GM21528 (cell line): ENCODE results near the gene CTNNA2.

ENCODE experiments used
- ATAC-seq: cut with Tn5 transposase; IDR thresholded peaks from one replicate; pipeline ENCODE4 v1.9.1; 2021; ENCODE audit warnings: mild to moderate bottlenecking, moderate library complexity; ENCODE audit not compliant: unreplicated experiment, low FRiP score

Gene CTNNA2

DNA sequence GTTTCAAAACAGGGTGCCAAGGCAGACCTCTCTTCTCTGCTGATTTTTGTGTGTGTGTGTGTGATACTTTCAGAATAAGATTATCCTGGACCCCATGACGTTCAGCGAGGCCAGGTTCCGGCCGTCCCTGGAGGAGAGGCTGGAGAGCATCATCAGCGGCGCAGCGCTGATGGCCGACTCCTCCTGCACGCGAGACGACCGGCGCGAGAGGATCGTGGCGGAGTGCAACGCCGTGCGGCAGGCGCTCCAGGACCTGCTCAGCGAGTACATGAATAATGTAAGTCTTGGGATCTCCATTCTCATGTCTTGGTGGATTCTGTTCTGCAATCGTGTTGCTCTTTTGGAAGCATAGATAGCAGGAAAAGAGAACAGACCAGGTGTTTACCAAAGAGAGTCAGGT lies 396.7 kb downstream of the CTNNA2 start:
- ATAC-seq, result no peak

DNA sequence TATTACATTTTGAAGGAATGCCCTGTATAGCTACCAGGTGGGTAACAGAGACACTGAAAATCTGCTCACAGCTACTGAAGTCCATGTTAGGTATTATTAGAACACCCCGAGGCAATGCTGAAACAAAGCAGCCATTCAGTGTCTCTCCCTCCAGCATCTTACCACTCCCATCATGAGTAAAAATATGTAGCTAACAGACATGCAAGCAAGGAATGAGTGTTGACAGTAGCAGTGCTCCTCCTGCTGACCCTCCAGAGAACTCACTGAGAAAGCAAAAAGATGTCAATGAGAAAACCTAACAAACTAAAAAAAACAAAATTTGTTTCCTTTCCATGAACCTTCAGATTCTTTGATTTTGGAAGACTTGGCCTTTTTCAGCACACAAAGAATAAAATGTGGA lies 397.8 kb downstream of the CTNNA2 start:
- ATAC-seq, result no peak

DNA sequence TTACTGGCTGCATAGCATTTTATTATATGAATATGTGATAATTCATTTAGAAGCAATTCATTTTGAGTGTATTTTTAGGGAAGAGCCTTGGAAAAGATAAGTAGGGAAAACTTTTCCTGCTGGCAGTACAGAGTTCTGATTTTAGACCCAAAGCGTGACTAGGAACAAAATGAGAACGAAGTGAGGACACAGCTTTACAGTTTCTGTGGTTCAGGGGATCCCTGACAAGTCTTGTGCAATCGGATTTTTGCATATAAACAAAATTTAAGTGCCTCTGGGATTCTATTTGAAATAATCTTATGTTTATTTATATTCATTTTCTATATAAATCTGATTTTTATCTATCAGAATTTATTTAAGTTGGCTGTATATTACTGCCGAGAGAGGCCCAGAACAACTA lies 402.6 kb downstream of the CTNNA2 start:
- ATAC-seq, result no peak

DNA sequence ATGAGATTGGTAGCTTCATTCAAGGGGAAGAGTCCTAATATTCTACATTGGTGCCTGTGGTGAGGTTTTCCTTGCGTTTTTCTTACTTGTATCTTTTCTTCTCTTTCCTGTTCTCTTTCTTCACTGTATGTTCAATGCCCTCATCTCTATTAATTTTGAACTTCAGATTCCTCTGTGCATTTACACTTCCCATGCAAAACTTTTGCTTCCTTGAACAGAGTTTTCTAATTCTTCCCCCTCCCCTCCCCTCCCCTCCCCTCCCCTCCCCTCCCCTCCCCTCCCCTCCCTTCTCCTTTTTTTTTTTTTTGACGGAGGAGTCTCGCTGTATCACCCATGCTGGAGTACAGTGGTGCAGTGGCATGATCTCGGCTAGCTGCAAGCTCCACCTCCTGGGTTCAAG lies 403.4 kb downstream of the CTNNA2 start:
- no peak for ATAC-seq

DNA sequence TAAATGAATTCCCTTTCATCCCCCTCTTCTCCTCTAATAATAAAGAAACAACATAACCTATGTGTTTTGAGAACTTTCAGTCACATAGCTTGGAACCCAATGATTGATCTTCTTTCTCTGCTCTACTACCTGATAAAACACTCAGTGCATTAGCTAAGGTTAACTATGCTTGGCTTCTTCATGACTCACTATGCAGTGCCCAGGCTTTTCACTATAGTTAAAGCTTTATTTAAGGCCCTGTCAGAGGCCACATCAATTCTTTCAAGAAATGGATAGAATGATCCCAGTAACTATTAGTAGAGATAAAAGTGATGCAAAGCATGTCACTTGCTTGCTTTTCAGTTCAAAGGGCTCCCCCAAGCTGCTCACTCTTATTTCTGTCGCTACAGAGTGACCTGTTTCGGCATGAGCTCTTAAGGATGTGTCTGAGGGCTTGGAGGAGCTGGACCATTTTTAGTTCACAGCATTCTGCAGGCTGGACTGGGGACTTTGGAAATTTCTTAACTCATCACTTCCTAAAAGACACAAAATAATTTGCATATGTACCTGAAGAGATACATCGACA lies 407.7 kb downstream of the CTNNA2 start:
- no peak for ATAC-seq

DNA sequence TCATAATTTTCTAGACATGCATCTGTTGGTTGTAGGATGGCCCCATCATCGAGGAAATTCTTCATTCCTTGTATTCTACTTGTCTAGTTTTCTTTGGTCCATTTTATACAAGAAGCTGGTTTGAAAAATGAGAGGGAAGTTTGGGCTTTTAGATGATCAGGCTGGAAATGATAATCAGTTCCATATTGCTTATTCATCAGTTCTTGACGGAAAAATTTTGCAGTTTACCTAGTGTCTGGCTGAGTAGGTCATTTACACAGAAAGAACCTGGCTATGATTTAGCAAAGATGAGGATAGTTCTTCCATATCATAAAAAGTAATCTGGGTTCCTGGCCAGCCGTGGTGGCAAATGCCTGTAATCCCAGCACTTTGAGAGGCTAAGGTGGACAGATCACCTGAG lies 416.8 kb downstream of the CTNNA2 start:
- ATAC-seq, result no peak

DNA sequence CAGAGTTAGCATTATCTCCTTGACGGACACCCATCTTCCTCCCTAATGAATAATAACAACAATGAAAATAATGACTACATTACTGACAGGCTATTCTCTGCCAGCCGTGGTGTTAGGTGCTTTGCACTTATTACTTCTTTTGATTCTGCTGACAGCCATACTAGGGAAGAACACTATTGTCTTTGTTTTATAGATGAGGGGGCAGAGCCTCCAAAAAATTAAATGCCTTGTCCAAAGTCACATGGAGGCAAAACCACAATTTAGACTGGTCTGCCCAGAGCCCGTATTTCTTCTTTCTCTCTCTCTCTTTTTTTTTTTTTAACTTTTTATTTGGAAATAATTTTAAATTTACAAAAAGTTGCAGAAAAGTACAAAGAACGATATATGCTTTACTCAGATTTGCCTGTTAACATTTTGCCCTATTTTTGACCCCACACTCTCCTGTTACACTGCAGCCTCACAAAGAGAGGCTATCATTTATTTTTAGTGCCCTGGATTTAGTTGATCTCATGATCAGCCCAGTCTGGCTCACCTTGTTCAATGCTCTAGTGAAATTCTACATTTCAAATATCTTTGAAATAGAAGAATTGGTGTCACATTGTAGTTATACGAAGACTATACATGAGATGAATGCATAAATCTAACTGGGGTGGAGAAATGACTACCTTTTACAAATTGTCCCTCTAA lies 422.3 kb downstream of the CTNNA2 start:
- no peak for ATAC-seq

DNA sequence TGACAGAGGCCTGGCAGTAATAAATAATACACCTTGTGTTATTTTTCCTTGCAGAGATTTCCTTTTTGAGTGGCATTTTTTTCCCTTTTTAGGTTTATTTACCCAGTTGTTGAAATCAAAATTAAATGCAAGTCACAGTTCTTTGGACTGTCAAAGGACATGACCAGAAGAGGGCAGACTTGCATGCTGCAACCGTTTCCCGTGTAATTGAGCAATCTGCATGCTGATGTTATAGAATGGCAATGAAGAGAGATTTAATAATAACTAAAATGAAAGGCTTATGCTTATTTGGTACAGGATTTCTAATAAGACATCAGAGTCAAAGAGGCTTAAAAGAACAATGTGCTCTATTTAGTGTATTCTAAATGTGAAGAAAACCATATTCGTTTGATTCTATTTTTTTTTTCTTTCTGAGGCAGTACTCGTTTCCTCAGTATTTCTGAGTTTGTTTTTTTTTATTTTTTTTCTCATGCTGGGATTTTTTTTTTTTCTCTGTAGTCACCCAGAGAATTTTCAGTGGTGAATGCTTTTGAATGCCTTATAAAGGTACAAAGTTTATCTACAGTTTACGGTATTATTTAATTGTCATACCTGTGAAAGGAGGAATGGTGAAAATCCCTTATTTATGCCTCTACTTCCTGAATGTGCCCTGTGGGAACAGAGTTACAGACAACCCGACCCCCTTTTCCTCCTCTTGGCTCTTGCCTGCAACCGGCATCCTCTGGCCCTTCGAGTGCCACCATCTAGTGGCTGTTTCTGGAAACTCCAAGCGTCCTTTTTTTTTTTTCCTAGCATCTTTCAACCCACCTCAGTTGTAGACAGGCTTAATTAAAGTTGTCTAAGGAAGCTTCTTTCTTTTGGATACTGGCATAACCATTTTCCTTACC lies 423.2 kb downstream of the CTNNA2 start:
- peak; percentile 63 for ATAC-seq

DNA sequence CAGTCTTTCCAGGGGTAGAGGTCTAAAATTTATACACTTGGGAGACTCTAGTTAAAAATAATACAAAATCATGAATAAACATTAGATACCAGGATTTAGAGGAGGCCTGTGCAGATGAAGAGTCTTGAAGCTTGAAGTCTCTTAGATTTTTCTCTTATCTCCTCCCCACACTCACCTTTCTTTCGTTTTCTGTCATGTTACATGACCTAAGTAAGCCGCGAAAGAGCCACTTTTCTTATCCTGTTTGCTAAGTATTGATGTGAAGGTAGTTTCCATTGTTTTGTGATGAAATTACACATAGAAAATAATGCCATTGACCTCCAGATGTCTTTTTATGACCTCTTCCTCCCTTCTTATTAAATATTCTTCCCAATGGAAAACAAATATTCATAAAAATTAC lies 423.9 kb downstream of the CTNNA2 start:
- ATAC-seq, result no peak

DNA sequence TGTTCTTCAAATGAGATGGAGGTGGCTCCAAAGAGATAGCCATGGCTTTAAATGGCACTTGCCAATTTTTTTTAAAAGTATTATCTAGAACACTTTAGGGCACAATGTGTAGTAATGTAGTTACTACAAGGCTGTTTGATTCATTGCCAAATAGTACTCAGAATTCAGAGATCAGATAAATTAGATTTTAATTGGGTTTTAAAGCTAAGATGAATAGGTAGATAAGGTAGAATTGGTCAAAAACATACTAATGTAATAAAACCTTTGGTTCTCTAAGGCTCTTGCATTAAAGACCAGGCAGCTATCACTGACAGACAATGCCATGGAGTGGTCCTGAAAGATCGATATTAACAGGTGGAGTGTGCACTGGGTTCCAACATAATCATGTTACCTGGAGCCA lies 425.8 kb downstream of the CTNNA2 start:
- no peak for ATAC-seq

DNA sequence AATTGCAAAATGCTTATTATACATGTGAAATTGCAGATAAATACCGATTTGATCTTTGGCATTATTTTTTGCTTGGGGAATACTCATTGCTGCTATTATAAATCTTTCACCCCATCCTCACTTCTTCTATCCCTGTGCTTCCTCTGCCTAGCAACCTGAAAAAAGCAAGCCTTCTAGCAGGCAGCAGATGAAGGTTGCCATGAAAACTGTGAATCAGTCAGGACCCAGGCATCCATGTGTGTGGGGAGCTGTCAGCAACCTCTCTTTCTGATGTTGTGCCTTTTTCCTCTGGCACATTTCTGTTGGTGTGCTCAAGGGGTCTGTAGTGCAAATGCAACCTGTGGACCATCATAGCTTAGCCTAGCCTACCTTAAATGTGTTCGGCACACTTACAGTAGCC lies 427.5 kb downstream of the CTNNA2 start:
- no peak for ATAC-seq

DNA sequence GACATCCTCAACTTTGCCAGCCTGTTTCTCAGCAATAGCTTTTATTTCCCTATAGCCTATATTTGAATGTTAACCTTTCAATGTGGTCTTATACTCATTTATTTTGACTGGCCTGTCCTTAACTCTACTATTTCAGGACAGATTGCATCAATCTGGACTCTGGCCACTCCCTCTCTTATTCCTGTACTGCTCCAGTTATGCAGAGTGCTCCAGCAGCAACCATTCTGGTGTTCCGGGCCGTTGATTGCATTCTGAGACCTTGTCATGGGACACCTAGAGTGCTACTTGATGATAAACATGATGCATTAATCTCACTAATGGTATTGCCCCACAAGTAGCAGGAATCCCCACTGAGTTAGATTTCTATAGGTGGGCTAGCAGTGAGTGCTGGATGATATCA lies 428.3 kb downstream of the CTNNA2 start:
- ATAC-seq, result no peak

DNA sequence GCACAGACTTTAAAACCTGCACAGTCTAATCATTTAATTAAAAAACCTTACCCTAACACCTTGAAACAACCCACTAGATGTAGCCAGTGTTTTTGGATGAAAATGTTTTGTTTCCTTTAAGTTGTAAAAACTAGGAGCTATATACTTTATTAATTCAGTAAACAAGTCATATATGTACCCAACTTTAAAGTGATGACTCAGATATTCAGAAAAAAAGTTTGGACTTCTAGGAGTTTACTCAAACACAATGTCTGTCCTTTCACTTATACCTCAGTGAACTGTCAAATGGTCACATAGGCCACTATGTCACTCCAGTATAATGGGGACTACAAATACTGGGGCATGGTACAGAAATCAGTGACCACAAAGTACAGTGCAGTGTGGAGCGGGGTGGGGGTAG lies 431.4 kb downstream of the CTNNA2 start:
- no peak for ATAC-seq

DNA sequence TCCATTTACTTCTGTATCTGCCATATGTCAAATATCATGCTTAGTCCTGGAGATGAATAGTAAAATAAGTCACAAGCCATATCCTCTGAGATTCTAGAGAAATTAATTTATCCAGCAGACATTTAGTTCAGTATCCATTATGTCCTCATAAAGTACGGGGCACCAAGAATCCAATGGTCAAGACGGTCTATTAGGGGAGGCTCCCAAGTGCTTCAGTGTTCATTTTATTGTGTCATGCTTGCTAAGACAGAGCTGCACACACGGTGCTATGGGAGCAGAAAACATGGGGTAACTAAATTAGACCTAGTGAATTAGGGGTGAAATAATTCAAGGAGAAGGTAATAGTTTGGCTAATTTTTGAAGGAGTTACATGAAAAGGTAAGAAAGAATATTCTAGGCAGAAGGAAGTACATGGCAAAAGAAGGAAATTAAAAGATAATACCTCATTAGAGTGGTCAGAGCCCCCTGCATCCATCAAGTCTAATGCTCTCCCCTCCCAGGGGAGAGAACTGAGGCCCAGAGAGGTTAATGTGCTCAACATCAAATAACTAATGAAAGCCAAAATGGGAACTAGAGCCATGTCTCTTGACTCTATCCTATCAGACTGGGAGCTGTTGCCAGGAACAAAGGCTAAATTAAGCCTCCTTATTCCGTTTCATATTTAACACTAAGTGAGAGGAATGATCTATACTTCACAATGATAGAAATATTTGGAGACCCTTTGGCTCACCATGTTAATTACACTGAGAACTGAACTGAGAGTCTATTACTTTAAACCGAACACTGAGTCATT lies 433.0 kb downstream of the CTNNA2 start:
- ATAC-seq, result no peak

DNA sequence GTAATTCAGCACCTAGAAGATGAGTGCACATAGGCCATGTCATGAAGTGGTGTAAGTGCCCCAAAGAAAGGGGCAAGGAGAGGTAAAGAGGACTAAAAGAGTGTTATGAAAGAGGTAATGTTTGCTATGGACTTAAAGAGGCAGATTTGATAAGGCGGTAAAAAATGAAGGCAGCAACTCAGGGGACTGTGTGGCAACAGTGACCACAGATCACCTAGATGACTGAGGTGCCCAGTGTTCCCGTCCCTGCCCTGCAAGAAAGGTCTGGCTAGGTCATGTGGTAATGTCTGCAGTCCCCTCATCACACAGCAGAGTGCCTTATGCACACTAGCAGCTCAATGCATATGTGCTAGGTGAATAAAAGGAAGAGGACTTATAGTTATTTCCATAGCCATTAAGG lies 434.9 kb downstream of the CTNNA2 start:
- no peak for ATAC-seq

DNA sequence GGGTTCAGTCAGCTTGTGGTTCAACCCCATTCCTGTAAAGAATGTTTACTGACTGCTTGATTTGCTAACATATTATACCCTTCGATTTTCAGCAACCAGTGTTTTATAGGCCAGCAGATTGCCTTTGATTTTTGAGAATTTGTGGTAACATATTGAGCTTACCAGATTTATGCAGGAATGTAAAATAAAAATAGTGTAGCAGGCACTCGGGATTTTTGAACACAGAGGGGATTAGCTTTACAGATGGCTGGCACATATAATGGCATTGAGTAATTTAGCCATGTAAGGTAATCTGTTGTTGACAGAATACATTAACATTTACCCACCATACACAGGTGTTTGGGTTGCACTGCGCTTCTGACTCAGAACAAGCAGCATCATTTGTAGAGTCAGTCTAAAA lies 437.7 kb downstream of the CTNNA2 start:
- no peak for ATAC-seq

DNA sequence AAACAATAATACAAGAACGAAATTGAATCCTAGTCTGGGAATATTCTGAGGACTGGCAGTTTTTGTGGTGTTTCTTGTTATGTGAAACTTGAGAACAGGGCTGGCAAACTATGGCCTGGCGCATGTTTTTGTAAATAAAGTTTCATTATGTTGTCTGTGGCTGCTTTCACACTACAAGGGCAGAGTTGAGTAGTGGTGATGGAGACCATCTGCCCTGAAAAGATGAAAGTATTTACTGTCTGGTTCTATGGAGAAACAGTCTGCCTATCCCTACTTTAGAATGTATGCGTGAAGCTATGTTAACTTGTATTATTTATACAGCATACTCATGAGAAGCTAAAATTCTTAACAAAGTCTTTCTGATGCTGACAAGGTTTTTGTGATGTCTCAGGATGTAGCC lies 439.8 kb downstream of the CTNNA2 start:
- no peak for ATAC-seq

DNA sequence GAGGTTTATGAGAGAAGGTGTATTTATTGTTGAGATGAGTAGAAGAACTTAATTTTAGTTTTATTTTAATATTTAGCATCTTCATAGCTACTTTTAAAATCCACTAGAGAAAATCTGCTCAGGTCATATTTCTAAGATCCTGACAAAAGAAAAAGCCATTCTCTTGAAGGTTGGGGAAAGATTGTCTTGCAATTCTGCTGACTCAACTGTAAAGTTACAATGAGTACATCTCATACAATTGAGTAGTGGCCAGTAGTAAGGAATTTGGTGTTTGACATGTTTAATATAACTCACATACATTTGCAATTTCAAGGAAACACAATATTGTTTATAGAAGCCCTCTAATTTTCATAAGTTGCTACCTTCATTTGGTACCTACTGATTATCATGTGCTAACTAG lies 447.2 kb downstream of the CTNNA2 start:
- no peak for ATAC-seq

DNA sequence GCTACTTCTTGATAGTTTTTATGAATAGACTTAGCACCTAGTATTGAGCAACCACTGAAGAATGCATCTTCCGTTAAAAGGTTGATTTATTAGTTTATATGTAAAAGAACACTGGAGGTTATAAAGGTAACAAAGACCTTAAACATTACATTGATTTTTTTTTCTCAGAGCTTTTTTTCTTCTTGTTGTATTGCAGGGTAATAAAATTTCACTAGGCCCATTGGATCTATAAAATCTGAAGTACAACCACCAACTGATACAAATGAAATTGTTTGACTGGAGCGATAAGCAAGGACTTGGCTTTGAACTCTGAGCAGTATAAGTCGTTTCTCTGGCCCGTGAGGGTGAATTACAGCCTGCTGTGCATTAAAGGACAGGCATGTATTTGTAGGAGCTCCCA lies 447.7 kb downstream of the CTNNA2 start:
- ATAC-seq, result no peak

DNA sequence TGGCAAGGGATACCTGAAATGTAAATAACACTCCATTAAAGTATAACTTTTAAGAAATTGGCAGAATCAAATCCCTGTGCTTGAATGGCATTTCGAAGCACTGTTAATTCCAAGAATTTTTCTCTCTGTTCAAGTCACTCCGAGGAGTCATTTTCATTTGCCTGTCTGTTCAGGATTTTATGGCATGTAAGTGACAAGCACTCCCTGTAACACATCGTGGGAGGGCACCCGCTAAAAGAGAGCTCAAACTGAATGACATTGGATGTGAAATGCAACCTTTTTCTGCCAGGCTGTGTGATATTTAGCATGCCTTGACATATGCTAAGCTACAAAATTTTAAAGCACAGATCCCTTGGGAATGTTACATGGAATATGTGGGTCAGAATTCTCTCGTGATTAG lies 452.1 kb downstream of the CTNNA2 start:
- ATAC-seq, result no peak

DNA sequence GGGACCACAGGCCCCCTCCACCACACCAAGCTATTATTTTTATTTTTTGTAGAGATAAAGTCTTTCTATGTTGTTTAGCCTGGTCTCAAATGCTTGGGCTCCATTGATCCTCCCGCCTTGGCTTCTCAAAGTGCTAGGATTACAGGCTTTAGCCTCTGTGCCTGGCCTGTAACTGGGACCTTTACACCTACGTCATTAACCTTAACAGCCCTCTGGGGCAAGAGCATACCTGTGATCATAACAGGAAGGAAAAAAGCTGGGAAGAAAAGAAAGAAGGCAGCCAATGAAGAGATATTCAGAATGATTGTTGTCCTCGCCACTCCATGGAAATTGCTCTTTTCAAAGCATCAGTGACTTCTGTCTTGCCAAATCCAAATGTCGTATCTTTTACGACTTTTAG lies 453.5 kb downstream of the CTNNA2 start:
- ATAC-seq, result no peak
